Effector CD8-positive, alpha-beta T cell (primary cell): ENCODE measurements around the gene TSGA10.
"Not testable (repeated sequence)": the region's sequence is repeated elsewhere in the genome, so short reads cannot be mapped to it uniquely, and the experiment has no call there.

Experiments
- DNase-seq: peaks from one replicate; lab custom pipeline; 2025; lab: John Stamatoyannopoulos, UW

The TSGA10 gene

GRCh38 chr2:99072551-99072950 is 82.2 kb downstream of the TSGA10 start:
- DNase-seq: no peak

- DNase-seq: no peak
Measured at GRCh38 chr2:99067871-99068625, 86.7 kb downstream of the TSGA10 start.

DNA sequence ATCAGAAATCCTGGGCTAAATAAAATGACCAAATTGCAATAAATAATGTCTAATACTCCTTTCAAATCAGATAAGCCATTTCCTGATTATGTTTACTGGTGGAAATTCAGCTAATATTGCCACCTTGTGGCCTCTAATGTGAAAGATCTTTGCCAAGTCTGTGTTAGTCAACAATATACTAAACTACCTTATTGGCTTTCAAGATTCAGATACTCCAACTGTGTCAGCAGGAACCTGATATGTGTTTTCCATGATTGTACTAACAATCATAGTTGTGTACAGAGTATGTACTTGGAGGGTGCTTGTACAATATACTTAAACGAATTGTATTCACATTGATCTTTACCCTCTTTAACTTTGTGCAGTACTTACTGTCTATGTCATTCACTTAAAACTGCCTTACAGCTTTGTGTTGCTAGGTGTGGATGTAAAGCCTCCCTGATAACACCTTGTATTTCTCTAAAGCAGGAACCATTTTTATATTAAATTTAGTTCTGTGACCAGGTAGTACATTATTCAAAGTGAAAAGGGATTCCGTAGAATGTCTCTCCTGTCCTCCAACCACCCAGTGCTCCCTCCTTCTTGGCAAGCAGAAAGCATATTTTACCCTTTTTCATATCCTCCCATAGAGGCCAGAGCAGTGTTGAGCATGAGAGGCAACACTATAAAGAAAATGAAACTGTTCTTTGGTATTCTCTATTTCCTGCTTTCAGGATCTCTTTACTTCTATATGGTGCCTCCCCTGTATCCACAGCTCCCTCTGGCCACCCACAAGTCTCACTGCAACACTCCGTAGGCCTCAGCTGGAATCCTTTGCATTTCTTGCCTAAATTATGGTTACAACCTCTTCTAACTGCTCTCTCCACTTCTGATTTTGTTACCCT is 88.4 kb downstream of the TSGA10 start:
- DNase-seq: no peak

DNA sequence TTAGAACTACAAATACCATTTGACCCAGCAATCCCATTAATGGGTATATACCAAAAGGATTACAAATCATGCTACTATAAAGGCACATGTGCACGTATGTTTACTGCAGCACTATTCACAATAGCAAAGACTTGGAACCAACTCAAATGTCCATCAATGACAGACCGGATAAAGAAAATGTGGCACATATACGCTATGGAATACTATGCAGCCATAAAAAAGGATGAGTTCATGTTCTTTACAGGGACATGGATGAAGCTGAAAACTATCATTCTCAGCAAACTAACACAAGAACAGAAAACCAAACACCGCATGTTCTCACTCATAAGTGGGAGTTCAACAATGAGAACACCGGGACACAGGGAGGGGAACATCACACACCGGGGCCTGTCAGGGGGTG is 105.6 kb downstream of the TSGA10 start:
- not testable (repeated sequence) for DNase-seq

DNA sequence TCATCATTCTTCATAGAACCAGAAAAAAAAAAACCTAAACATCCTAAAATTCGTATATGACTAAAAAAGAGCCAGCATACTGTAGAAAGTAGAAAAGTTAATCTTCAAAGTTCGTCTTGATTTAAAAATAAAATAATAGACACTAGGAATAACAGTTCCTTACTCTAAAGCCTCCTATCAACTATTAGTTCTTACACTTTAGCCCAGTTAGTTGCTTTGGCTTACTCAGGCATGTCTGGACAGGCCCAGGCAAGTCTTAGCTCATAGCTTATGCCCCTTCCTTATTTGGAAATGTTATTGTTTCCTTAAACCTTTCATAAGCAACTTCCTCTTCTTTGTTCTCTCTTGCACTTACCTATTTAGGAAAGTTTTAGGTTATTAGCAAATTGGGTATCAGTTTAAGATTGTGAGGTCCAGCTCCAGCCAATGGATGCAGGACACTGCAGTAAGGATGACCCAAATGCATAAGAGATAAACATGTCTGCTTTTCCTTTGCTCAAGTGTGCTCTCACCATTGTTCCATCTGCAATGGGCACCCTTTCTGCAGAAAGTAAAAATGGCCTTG is 113.9 kb downstream of the TSGA10 start:
- not testable (repeated sequence) for DNase-seq

- DNase-seq: no peak
Measured at GRCh38 chr2:99035920-99036319, 118.8 kb downstream of the TSGA10 start.

GRCh38 chr2:99032786-99033185 is 122.0 kb downstream of the TSGA10 start:
- DNase-seq: no peak

DNA sequence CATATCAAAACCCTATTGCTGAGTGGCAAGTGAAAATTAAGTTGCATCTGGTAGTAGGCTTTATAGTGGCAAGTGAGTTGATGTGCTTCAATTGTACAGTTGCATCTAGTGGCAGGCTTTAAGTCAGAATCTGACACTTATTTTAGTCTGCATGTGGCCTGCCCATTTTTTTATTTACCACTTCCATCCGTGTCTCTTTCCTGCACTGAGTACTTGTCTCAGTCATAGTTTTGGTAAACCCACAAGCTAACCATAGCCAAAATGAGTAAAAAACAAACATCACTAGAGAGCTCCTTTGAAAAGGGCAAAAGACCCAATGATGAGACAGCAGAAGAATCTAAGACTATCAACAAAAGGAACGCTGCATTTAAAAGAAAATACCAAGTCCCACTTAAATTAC is 122.7 kb downstream of the TSGA10 start:
- DNase-seq: no peak

- DNase-seq: no peak
Measured at GRCh38 chr2:99031481-99031880, 123.3 kb downstream of the TSGA10 start.

DNA sequence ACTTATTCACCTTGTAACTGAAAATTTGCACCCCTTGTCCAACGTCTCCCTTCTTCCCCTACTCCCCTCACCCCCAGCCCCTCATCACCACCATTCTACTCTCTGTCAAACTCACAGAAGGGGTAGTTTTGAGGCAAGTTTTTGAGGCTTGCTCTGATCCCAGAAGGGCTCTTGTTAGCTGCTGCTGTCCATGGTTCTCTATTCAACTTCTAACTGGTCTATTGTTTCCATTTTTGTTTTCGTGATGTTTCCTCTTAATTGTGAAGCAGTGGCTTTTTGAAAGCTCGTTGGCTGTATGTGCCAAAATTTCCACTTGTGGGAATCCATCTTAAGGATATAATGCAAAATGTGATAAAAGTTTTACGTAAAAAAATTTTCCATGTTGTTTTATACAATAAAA is 126.2 kb downstream of the TSGA10 start:
- DNase-seq: no peak

DNA sequence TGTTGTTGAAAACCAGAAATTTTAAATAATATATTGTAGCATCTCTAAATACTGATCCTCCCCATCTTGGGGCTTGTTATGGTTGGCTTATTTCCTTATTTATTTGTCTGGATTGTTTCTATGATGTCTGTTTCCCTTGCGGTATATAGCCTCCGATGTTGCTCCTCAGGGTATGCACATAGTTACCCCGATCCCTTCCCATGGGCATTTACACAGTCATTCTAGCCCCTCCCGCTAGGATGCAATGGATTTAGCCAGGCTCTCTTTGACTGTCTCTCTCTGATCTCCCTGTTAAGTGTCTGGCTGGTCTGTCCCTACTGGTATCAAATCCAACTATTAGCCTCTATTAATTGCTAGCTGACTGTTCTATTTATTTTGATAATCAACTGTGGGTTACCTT is 126.9 kb downstream of the TSGA10 start:
- DNase-seq: no peak

DNA sequence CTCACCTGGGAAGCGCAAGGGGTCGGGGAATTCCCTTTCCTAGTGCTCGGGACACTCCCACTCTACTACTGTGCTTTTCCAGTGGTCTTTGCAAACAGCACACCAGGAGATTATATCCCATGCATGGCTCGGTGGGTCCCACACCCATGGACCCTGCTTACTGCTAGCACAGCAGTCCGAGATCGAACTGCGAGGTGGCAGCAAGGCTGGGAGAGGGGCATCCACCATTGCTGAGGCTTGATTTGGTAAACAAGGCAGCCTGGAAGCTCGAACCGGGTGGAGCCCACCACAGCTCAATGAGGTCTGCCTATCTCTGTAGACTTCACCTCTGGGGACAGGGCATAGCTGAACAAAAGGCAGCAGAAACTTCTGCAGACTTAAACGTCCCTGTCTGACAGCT is 154.0 kb downstream of the TSGA10 start:
- DNase-seq: no peak

- DNase-seq: not testable (repeated sequence)
Measured at GRCh38 chr2:98988695-98989094, 166.0 kb downstream of the TSGA10 start.

DNA sequence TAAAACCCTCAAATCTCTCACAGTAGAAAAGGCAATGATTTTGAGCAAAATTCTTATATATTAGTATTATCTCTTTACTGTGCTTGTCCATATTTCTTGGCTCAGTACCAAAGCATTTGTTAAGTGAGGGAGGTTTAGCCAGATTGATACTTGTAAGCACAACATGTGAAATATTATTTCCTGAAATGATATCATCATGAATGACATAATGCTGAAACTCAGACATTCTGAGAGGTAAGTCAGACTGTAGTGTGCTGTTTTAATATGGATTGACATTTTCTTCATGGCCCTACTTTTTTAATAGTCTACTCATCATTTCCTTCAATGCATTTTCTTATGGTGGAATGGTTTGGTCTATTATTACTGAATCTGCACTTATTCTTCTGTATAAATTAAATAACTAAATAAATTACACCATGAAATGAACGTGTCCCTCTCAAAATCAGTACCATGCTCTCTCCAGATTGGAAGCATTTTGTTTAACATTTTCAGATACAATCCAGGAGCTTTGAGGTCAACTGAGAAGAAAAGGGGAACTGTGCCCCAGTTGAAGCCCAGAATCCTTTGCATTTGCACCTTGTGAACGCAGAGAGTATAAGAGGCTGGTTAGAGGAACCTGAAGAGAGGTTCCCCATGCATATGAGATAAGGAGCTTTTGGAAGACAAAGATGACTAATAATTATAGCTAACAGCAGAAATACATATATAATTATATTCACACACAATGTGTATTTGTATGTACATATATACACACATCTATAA is 168.7 kb downstream of the TSGA10 start:
- no peak for DNase-seq

GRCh38 chr2:98975611-98976010 is 179.1 kb downstream of the TSGA10 start:
- DNase-seq: no peak

- DNase-seq: no peak
Measured at GRCh38 chr2:98972582-98973167, 182.1 kb downstream of the TSGA10 start.

- DNase-seq: no peak
Measured at GRCh38 chr2:98959810-98960507, 194.8 kb downstream of the TSGA10 start.

DNA sequence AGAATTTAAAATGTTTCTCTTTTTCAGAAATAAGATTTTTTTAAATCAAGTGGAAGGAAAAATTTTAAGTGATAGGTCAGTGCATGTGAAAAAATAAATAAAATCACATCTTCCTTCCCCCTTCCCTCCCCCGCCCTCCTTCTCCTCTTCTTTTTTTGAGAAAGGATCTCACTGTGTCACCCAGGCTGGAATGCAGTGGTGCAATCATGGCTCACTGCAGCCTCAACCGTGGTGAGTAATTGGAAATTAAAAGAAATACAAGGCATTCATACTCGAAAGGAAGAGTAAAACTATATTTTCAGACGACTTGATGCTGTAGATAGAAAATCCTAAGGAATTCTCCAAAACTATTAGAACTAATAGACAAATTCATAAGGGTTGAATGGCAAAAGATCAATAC is 201.8 kb downstream of the TSGA10 start:
- no peak for DNase-seq

- DNase-seq: no peak
Measured at GRCh38 chr2:98948956-98949739, 205.6 kb downstream of the TSGA10 start.

- DNase-seq: no peak
Measured at GRCh38 chr2:98947554-98947953, 207.2 kb downstream of the TSGA10 start.
